Measurements from ENCODE around the gene MACROD2. TPM values are rescaled to one million over a fixed set of nuclear protein-coding genes. Genes with fewer than 3 reads are reported as not detected.

Gene MACROD2
- total RNA-seq, 1 experiment from 2014 or later = 3.7 TPM

DNA sequence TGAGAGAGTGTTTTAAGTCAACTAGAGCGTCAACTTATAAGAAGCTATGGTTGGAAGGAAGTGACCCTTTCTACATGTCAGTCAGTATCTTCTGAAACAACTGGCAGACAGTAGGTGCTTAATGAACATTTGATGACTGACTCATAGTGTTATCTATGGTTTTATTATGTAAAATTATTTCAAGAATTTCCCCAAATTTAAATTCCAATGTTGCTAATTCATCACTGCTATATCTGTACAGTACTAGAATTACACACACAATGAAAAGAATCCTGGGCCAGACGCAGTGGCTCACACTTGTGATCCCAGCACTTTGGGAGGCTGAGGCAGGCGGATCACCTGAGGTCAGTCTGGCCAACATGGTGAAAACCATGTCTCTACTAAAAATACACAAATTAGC is 1063.5 kb downstream of the MACROD2 start:
- Histone ChIP-seq H3K4me3 (replicated peaks in 1 of 2; ENCODE audit: low read depth in 1 of 2, low read length in 2 of 2) (no peak overlapping the region), H3K79me2 (ENCODE audit: insufficient read depth, low read length) (no peaks in the 10 kb centered on the region), H3K9me3 (ENCODE audit: control insufficient read depth in 1 of 2, insufficient read depth in 1 of 2, low read depth in 1 of 2, low read length in 2 of 2) (no peaks in the 10 kb centered on the region), H3K4me1 (ENCODE audit: control insufficient read depth in 1 of 2, insufficient read depth in 2 of 2, low read length in 2 of 2) (no peaks in the 10 kb centered on the region), H3K4me2 (ENCODE audit: low read length) (no peak overlapping the region), H3K9me2 (ENCODE audit: insufficient read depth) (no peaks in the 10 kb centered on the region), H2AFZ (ENCODE audit: low read depth, low read length, poor library complexity, severe bottlenecking) (no peak overlapping the region), H3K27me3 (ENCODE audit: insufficient read depth, low read length) (no peaks in the 10 kb centered on the region), H3K36me3 (ENCODE audit: control insufficient read depth in 1 of 2, insufficient read depth in 2 of 2, low read length in 2 of 2) (no peaks in the 10 kb centered on the region), H3K27ac (ENCODE audit: low read depth, low read length) (no peak overlapping the region), H3K9ac (ENCODE audit: low read length) (no peak overlapping the region), H4K20me1 (ENCODE audit: insufficient read depth) (no peaks in the 10 kb centered on the region)
- no peak for DNase-seq (ENCODE audit: low read depth, low spot score)
- TF ChIP-seq CEBPB (IDR thresholded peaks at IDR 0.05; ENCODE audit: low read depth) (no peak), POLR2A (IDR thresholded peaks at IDR 0.05; ENCODE audit: borderline replicate concordance, extremely low read depth, insufficient read depth, insufficient read length) (no peak), MAX (IDR thresholded peaks at IDR 0.05) (no peak), ELF1 (IDR thresholded peaks at IDR 0.05; ENCODE audit: borderline replicate concordance, low read depth) (no peak), JUND (IDR thresholded peaks at IDR 0.05) (no peak), SRF (IDR thresholded peaks at IDR 0.05; ENCODE audit: low read depth) (no peak), ZNF274 (IDR thresholded peaks at IDR 0.05; ENCODE audit: low read depth, low read length) (no peak), EGR1 (IDR thresholded peaks at IDR 0.05; ENCODE audit: low read depth) (no peak), ZFX (IDR thresholded peaks at IDR 0.05) (no peak), FOSL1 (IDR thresholded peaks at IDR 0.05; ENCODE audit: low read depth) (no peak), TCF7L2 (IDR thresholded peaks at IDR 0.05; ENCODE audit: borderline replicate concordance, extremely low read depth, insufficient read depth, insufficient read length) (no peak)
- TF ChIP-seq, protein P1, sequence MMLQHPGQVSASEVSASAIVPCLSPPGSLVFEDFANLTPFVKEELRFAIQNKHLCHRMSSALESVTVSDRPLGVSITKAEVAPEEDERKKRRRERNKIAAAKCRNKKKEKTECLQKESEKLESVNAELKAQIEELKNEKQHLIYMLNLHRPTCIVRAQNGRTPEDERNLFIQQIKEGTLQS (IDR thresholded peaks at IDR 0.05) = no peak
- TF ChIP-seq, protein P2, sequence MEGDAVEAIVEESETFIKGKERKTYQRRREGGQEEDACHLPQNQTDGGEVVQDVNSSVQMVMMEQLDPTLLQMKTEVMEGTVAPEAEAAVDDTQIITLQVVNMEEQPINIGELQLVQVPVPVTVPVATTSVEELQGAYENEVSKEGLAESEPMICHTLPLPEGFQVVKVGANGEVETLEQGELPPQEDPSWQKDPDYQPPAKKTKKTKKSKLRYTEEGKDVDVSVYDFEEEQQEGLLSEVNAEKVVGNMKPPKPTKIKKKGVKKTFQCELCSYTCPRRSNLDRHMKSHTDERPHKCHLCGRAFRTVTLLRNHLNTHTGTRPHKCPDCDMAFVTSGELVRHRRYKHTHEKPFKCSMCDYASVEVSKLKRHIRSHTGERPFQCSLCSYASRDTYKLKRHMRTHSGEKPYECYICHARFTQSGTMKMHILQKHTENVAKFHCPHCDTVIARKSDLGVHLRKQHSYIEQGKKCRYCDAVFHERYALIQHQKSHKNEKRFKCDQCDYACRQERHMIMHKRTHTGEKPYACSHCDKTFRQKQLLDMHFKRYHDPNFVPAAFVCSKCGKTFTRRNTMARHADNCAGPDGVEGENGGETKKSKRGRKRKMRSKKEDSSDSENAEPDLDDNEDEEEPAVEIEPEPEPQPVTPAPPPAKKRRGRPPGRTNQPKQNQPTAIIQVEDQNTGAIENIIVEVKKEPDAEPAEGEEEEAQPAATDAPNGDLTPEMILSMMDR (IDR thresholded peaks at IDR 0.05 in 2 of 3, conservative IDR thresholded peaks at IDR 0.05 in 1 of 3; ENCODE audit: borderline replicate concordance in 1 of 3, insufficient read depth in 1 of 3, low read depth in 2 of 3, low read length in 2 of 3) = no peak
- intact Hi-C loops (cut with micrococcal nuclease) = no loop called here
- ChIA-PET CTCF (no interaction called here), POLR2A (no interaction called here), RAD21 (ENCODE audit: low non-redundant PET in 1 of 2, low total read pairs in 2 of 2, uncharacterized antibody in 2 of 2, unreplicated experiment in 2 of 2) (no interaction called here)
- BruUV-seq (replicated peaks) = no TSS peak
- no peak for ATAC-seq

Measured in HCT116 (cell line).